H1 (cell line): ENCODE data around the gene AMBP. TPM values are rescaled to one million over a fixed set of nuclear protein-coding genes. Genes with fewer than 3 reads are reported as not detected.

Experiments
- HDAC6 ChIP-seq: IDR thresholded peaks from one replicate; pipeline ENCODE4 v1.7.1; 2012; ENCODE audit warnings: low read depth, mild to moderate bottlenecking, inconsistent platforms, low read length, moderate library complexity
- KDM1A ChIP-seq: fragments of 200-600, 300-600 bp; sonication (generic); IDR thresholded peaks from 2 replicates; pipeline ENCODE4 v1.7.1; 2016; ENCODE audit warnings: mild to moderate bottlenecking, low read length, borderline replicate concordance
- POU5F1 ChIP-seq: IDR thresholded peaks from 2 replicates; pipeline ENCODE4 v1.6.1; 2011; ENCODE audit warnings: low read depth, mild to moderate bottlenecking, low read length, moderate library complexity
- SAP30 ChIP-seq: fragments of 300-600 bp; sonication (generic); IDR thresholded peaks from 2 replicates; pipeline ENCODE4 v1.7.1; 2012; ENCODE audit warnings: low read length, moderate library complexity, mild to moderate bottlenecking, inconsistent platforms; ENCODE audit not compliant: insufficient read depth, insufficient replicate concordance
- SUZ12 ChIP-seq: fragments of 200-600 bp; sonication (generic); IDR thresholded peaks from 2 replicates; pipeline ENCODE4 v1.6.1; 2012; ENCODE audit warnings: mild to moderate bottlenecking, inconsistent platforms, low read length, moderate library complexity, mixed read lengths
- TAF1 ChIP-seq: IDR thresholded peaks from 2 replicates; pipeline ENCODE4 v1.6.1; 2011; ENCODE audit warnings: mild to moderate bottlenecking, low read depth, low read length
- ZNF274 ChIP-seq: IDR thresholded peaks from 2 replicates; pipeline ENCODE4 v1.7.0; 2012; ENCODE audit warnings: low read length, borderline replicate concordance; ENCODE audit errors: extremely low read depth
- polyA plus RNA-seq, 7 experiments: library from polyadenylated mRNA; depleted of rRNA in 3 of 7; stranded (reverse) in 5 of 7; unstranded in 2 of 7; fragments of >200 nt in 5 of 7; fragments of 200-250 nt in 2 of 7; gene quantifications; 1 replicate in 5 of 7; 2 replicates in 1 of 7; 4 replicates in 1 of 7; pipeline versions ENCODE4 v1.2.1 to v1.2.3, GENCODE V29; 2011 to 2013; ENCODE audit warnings: missing spikeins in 2 of 7, mixed read lengths in 2 of 7
- total RNA-seq: library from RNA; stranded (reverse); fragmentation: NEBNext Ultra II Directional; extraction: Animal tissue kit (Norgen Biotek cat#: 25700); gene quantifications from 2 replicates; pipeline ENCODE4 v1.2.1, GENCODE V29; 2021

Gene AMBP
- total and polyA plus RNA-seq, 2 of the 8 experiments (the other 6 are each of a cell fraction or from before 2014, with no cell fraction given), result 3.0 to 4.0 TPM

DNA sequence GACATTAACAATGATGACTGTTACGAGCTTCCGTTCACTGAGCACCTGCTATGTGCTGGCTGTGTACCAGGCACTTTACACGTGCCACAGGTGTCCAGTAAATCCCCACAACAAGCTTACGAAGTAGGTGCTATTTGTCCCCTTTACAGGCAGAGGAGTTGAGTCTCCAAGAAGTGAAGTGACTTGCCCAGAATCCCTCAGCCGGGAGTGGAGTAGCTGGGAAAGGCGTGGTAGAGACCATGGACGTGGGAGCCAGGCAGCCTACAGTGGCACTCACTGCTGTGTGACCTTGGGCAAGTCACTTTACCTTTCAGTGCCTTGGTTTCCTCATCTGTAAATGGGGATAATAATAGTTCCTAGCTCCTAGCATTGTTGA lies 669 bp upstream of the AMBP start (continued):
- no peak for TF ChIP-seq SAP30
- TF ChIP-seq SUZ12, result no peak
- TF ChIP-seq POU5F1, result no peak
- TF ChIP-seq KDM1A, result no peak
- no peak for TF ChIP-seq HDAC6
- no peak for TF ChIP-seq TAF1
- no peak for TF ChIP-seq ZNF274
